IPS DF 19.7 (cell line): ENCODE measurements around the gene STK32B.
"Not testable (repeated sequence)": the region's sequence is repeated elsewhere in the genome, so short reads cannot be mapped to it uniquely, and the experiment has no call there.

ENCODE experiments used
- DNase-seq: peaks from one replicate; pipeline ENCODE4 v3.0.0-alpha.2; 2013; ENCODE audit warnings: low read depth, low spot score

Gene STK32B

GRCh38 chr4:5260121-5260520 lies 208.8 kb downstream of the STK32B start:
- no peak for DNase-seq

DNA sequence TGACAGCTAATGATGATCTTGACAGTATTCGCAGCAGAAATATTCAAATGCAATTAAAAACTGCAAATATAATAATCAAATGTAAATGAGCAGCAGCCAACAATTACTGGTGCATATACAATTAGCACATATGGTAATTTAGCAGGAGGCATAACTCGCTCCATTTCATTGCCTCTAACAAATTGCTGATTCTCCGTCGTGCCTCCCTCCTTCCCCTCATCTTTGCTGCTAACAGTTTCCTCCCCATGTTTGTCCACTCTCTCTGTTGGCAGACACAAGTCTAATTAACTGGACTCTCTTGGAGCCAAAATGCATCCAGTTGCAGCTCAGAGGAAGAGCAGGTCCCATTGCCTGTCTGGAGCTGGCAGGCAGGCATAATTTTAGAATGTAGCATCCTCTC lies 210.6 kb downstream of the STK32B start:
- DNase-seq = no peak

- no peak for DNase-seq
These were observed 215.7 kb downstream of the STK32B start for GRCh38 chr4:5266991-5267390.

DNA sequence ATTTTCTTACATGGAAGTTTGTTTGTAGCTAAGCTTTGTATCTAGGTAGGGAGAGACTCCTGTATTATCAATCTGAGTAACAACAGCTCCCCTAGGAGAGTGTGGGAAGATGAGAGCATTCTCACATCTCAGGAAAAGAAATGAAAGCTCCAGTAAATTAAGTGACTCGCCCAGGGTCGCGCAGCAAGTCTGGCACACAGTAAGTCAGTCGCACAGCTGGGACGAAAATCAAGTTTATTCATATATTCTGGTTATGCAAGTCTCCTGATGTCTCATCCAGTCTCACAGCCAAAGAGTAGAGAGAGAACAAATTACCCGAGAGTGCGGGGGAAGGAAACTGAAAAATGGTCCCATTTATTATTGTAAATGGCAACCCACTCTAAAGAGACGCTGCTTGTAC lies 216.1 kb downstream of the STK32B start:
- no peak for DNase-seq

- no peak for DNase-seq
These were observed 225.3 kb downstream of the STK32B start for GRCh38 chr4:5276475-5277075.

GRCh38 chr4:5277079-5277478 lies 225.8 kb downstream of the STK32B start:
- no peak for DNase-seq

DNA sequence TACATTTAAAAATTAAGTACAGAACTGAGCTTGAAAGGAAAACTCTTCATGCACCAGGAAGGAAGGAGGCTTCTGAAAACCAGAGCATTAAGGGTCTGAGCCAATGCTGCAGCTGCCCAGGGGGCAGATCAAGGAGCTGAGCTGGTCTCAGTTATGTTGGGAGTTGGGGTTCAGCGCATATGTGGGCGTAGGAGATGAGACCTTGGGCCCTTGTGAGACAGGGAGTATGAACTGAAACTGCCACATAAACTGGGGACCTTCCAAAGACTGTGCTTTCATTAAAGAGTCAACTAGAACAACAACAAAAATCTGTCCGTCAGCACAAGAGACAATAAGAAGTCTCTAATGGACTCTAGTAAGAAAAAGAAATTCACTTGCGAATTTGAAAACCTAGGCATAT lies 226.9 kb downstream of the STK32B start:
- DNase-seq = no peak

DNA sequence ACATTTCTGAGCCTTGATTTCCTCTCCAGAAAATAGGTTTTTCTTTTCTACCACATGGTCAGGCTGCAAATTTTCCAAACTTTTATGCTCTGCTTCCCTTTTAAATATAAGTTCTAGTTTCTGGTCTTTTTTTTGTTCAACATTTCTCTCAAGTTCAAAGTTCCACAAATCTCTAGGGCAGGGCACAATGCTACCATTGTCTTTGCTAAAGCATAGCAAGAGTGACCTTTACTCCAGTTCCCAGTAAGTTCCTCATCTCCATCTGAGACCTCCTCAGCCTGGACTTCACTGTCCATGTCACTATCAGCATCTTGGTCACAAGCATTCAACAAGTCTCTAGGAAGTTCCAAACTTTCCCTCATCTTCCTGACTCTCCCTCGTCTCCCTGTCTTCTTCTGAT lies 228.8 kb downstream of the STK32B start:
- DNase-seq = not testable (repeated sequence)

GRCh38 chr4:5280828-5281227 lies 229.5 kb downstream of the STK32B start:
- DNase-seq = no peak

DNA sequence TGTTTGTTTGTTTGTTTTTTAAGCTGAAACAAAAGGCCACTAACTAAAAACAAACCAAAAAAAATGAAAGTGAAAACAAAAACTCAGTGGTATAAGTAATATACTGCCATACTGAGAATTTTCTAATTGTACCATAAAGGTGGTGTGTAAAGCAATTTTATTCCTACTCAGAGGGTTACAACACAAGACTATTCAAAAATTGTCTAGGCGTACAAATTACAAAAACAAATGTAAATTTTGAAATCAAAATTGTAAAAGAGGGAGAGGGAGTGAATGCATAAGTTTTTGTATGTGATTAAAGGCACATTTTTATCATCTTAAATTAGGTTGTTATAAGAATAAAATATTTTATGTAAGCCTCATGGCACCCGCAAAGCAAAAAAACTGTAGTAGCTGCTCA lies 232.6 kb downstream of the STK32B start:
- no peak for DNase-seq

- DNase-seq = no peak
These were observed 233.2 kb downstream of the STK32B start for GRCh38 chr4:5284517-5284916.

- DNase-seq = no peak
These were observed 240.8 kb downstream of the STK32B start for GRCh38 chr4:5292101-5292500.

GRCh38 chr4:5298000-5298787 lies 246.9 kb downstream of the STK32B start:
- DNase-seq = not testable (repeated sequence)

DNA sequence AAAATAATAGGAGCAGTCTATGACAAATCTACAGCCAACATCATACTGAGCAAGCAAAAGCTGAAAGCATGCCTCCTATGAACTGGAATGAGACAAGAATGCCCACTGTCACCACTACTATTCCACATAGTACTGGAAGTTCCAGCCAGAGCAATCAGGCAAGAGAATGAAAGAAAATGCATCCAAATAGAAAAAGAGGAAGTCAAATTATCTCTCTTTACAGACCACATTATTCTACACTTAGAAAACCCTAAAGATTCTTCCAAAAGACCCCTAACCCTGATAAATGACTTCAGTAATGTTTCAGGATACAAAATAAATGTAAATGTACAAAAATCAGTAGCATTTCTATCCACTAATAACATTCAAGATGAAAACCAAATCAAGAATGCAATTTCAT lies 249.0 kb downstream of the STK32B start:
- DNase-seq = no peak

- no peak for DNase-seq
These were observed 256.6 kb downstream of the STK32B start for GRCh38 chr4:5307928-5308327.

DNA sequence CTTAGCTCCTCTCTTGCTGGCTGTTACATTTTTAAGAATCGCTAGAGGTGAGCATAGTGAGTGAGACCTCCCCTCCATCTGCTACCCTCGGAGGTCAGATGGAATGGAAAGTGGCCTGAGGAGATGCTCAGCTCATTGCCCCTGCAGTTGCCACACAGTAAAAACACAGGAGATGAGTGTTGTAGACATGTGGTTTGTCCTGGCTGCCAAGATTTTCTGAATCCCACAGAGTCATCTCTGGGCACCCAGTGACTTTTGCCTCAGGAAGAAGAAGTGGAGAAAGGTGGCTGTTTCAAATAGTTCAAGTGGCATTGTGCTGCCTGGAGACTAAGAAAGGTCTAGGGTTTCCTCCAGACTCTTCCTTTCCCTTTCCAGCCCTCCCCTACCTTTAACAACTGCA lies 271.0 kb downstream of the STK32B start:
- no peak for DNase-seq

DNA sequence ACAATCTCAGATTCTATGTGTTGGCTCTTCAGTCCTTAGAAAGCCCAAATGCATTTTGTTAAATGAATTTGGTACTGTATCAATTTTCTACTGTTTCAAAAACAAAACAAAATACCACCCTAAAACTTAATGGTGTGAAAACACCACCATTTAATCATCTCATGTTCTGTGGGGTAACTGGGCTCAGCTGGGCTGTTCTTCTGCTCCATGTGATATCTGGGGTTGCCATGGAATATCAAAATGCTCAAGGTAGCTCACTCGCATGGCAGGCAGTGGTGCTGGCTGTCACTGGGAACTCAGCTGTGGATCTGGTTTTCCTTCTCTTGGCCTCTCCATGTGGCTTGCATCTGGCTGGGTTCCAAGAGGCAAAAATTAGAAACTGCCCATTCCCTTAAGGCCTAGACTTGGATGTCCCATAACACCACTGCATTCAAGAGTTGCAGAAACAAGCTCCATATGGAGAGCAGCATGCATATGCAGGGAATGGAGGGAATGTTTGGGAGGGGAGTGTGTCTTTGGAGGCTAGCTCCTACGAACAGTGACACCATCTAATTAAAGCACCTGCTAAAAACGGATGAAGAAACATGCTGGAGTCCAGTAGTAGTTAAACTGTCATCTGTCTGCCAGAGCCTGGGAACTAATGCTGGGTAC lies 279.2 kb downstream of the STK32B start:
- DNase-seq = no peak

DNA sequence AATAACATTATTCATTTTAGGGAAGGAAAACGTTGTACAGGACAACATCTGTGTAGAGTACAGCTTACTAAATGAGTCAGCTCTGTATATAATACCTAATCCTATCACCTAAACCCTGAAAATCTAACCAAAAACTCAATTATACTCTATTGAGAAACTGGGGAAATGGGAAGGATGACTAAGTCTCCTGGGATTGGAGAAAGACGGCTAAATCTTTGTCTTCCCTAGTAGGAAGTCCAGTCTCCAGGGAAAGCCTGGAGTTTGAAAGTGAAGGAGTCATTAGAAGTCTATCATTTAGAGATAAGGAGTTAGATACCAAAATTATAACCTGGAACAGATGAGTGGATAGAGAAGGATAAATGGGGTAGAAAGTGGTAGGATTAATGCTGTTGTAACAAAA lies 286.5 kb downstream of the STK32B start:
- DNase-seq = no peak

GRCh38 chr4:5338531-5338930 lies 287.3 kb downstream of the STK32B start:
- no peak for DNase-seq

DNA sequence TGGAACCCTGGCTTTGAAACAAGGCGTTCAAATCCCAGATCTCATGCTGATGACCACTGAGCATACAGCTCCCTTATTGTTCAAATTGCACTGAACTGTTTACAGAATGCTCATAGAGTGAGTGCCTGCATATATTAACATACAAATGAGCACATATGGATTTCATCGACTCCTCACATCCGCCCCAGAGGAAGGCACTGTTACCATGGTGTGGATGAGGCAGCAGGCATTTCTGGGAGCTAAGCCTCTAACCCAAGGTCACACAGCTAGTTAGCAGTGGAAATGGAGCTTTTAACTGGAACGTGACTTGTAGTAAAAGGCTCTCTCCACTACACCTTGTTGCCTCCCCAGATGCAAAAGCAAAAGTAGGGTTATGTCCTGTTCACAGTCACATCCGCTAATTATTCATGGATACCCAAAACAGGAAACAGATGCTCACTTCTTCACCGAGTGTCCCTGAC lies 289.7 kb downstream of the STK32B start:
- DNase-seq = no peak

DNA sequence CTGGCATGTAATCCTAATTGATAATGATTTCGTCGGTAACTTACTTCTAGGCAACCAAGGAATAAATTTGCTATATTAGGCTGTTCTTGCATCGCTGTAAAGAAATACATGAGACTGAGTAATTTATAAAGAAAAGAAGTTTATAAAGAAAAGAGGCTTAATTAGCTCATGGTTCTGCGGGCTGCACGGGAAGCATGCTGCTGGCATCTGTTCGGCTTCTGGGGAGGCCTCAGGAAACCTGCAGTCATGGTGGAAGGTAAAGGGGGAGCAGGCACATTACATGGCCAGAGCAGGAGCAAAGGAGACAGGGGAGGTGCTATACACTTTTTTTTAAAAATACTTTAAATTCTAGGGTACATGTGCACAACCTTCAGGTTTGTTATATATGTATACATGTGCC lies 290.2 kb downstream of the STK32B start:
- no peak for DNase-seq

- DNase-seq = no peak
These were observed 304.6 kb downstream of the STK32B start for GRCh38 chr4:5355846-5356245.

DNA sequence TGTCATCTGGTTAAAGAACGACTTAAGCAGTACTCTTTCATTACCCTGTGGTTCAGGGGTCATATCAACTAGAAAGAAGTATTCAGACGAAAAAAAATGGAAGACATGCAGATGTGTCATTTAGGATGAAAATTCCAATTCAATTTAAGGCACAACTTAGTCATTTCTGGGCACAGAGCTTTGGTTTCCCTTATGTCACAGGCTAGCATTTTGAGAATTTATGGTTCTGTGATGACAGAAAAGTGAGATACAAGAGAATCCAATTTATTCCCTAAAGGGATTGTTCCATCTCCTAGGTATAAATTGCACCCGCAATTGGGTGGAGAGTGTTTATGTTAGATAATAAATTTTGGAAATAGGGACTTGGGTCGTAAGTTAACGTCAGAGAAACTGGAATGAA lies 306.6 kb downstream of the STK32B start:
- no peak for DNase-seq
